HPDE6-E6E7 (cell line): Measurements from ENCODE around the gene ANG.
"Not testable (repeated sequence)": the region's sequence is repeated elsewhere in the genome, so short reads cannot be mapped to it uniquely, and the experiment has no call there.

Experiments used
- DNase-seq: peaks from one replicate; pipeline ENCODE4 v3.0.0; 2011; ENCODE audit warnings: missing footprints; ENCODE audit errors: extremely low spot score

The ANG gene

DNA sequence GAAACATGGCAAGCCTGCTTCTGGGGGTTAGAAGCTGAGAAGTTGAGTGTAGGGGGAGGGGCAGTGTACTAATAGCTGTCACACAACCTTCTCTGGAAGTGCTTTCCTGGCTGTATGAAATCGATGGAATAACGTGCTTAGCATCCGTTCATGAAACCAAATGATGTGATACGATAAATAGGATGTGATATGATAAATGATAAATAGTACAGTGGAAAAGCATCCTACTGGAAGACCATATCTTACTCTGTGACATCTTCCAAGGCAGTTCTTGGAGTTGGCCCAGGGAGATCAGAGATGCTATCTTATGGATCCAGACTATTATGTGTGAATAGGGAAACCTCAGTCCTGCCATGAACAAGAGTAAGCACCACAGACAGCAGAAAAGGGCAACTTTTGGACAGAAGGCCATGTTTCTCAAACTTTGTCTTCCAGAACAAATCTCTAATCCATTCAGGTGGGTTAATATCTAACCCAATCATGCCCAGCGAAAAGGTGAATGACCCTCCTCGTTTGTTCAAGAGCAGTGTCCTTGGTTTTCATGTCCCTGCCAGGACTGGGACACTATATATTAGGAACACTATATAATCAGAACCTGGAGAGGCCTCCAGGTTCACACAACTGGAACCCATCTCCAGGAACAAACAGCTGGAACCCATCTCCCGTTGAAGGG, at the start of gene ANG:
TSS of gene ANG (plus strand) at position 598 of the 673 bp plus-strand sequence. CDS start 4,801 bp downstream, outside the sequence.
- no peak for DNase-seq

DNA sequence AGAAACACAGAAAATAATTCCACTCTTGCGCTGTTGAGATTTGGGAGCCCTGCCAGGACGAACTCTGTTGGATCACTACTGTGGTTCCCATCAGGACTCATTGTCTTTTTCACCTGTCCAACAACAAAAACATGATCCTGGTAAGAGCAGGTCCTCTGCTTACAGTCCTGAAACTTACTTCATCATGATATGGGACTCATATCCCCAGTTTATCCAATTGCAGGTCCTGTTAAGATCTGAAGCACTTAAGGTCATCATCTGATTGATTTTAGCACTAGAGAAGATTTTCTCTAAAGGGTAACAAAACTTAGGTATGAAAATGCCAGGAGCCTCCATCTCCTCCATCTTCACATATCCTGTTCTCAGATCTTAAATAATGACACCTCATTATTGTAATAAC, 47.0 kb upstream of the ANG start, which contains the start of gene OR6S1:
TSS of gene OR6S1 (minus strand) at position 101 of the 400 bp plus-strand sequence. CDS start at position 101, 0 bp downstream.
- DNase-seq, result no peak

DNA sequence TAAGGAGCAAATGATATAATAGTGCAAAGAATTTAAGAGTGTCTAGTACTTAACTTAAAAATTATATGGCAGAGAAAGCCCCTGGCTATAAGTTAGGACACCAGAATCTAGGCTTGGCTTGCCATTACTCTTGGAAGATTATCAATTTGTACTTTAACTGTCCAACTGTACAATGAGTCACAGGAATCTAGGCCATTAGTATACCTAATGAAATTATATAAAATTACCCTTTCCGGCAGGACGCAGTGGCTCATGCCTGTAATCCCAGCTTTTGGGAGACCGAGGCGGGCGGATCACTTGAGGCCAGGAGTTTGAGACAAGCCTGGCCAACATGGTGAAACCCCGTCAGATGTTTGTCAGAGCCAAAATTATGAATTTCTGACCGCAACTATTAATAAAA, 46.4 kb upstream of the ANG start:
- no peak for DNase-seq

DNA sequence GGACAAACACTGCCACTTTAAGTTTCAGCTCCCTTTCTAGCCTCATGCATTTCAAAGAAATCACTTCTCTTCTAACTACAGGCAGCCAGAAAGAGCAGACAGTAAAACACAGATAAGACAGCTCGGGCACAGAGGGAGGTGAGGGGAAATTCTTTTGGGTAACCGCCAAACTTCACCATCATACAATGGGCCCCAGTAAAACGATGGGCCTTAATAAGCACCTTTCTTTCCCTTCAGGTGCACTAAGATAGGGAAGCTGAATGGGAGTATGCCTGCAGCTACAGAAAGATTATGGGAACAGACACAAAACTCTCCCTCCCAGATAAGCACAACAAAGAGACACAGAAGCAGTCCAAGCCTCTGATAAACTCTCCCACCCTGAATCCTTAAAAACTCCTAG, 45.8 kb upstream of the ANG start:
- not testable (repeated sequence) for DNase-seq

DNA sequence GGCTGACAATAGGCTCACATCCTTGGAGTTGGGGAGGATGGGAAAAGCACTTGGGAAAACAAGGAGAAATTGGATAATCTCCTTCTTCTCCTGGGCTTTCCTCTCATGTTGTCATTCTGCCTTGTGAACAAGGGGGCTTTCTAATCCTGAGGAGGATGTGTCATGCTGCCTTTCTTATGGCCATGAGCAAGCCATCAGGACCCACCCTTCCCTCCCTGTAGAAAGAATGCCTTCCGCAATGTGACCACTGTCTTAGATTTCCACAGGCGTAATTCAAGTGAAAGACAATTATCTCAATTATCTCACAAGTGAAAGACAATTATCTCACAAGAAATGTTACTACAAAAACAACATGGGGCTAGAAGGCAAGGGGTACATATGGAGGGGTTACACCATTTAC, 44.0 kb upstream of the ANG start:
- no peak for DNase-seq

DNA sequence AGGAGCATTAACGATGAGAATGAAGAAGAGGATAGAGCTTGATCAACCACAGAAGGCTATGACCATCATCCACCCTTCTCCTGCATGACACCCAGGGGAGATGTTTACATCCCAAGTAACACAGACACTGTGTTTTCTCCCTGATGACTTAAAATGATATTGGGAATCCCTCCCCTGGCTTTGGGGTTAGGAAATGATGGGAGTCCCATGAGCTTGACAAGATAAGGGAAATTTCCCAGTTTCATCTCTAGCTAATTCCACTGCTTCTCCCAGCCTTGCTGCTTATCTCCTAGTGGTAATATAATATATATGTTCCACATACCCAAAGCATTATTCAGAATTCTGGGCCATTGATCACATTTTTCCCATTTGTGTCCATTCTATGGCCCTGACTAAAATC, 43.1 kb upstream of the ANG start:
- no peak for DNase-seq

DNA sequence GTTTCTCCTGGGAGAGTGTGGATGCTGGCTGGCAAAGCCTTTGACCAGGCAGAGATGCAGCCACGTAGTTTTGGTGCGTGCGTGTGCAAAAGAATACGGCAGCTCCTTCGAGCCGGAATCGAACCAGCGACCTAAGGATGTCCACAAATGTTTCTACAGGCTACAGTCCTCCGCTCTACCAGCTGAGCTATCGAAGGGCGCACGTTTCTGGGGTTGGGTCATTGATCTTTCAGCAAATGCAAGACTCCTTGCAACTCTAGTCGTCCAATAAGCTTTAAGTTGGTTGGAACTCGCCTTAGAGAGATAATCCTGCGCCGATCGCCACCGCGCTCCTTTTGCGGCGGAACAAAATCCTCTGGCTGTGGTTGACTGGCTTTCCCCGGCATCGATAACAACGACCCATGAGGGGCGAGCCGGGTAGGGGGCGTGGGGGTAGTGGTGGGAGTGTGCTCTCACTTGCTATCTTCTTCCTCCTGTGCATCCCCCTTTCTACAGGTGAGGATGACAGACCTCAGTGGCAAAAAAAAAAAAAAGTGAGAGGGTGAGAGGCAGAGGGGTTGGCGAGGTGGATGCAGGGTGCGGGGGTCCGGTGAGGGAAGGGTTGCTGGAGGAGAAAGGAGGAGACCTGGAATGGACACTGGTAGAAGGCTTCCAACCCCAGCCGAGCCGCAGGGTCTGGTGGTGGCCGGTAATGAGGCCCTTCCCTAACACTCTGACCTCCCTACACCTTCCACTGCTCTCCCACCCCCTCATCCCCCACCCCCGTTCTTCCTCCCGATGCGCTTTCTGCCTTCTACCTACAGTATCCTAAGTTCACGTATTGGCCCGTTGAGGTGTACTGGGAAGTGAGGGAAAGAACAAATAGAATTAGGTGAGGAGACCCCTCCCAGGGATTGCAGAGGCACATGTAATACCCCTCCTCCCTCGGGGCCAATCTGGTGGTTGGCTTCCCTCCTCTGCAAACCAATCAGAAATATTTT, 35.3 kb upstream of the ANG start:
- peak; percentile 64 for DNase-seq

DNA sequence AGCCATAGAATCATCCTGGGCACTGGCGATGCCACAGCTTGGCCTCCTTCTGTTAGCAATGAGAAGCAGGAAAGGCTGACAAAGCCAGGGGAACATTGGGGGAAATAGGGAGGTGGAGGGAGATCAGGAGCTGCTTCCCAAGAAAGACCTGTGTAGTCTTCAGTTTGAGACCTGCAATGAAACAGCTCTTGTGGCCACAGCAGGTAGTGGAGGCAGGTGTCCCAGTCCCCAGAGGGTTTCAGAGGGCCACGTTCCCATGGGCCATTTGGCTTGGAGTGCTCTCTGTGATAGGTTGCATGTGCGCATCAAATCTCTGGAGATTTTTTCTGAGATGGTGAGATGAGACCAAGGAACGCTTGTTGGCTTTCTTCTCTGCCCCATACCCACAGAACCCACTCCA, 32.7 kb upstream of the ANG start:
- no peak for DNase-seq

DNA sequence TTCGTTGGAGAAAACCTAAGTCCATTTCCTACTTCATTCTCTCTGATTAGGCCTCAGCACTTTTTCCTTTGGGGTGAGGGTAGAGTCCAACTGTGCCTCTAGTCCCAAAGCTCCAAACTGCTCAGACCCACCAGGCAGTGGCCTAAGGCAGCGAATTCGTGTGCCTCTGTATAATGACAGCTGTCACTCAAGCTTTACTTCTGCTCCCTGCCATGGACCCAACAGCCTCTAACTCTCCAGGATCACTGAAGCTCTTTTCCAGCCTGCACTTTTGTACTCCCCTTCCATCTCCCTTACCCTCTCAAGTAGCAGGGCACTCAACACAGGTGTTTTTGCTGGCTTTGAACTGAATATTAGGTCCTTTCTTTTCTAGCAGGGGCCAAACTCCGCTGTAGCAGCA, 32.3 kb upstream of the ANG start:
- no peak for DNase-seq

DNA sequence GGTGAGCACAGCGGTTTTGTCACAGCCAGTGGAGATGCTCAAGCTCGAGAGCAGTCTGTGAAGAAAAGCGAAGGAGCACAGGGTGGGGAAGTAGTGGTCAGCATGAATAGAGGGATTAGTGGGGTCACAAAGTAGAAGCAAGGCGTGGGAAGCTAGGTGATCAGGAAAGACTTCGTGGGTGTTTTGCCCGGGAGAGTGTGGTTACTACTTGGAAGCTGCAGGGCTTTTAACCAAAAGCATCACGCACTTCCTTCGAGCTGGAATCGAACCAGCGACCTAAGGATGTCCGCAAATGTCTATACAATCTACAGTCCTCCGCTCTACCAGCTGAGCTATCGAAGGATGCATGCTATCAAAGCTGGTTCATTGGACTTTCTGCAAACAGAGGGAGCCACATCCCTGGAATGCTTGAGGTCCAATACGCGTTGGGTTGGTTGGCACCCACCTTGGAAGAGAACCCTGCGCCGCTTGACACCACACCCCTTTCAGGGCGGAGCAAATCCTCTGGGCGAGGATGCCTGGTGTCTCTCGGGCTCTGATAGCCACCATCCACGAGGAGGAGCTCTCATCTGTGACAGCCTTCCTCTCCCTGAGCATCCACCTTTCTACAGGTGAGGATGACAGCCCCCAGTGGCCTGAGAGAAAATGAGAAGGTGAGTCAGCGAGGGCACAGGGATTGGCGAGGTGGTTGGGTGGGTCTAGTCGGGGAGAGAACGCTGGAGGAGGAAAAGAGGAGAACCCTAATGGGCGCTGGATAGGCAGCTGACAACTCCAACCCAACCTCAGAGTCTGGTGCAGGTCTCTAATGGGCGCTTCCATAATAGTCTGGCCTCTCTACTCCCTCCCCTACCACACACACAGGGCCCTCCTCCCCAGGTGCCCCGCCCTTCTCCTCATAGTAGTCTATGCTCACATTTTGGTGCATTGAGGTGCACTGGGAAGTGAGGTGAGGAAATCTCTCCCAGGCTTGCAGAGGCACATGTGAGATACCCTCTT, 31.1 kb upstream of the ANG start:
- DNase-seq, result peak; percentile 88

DNA sequence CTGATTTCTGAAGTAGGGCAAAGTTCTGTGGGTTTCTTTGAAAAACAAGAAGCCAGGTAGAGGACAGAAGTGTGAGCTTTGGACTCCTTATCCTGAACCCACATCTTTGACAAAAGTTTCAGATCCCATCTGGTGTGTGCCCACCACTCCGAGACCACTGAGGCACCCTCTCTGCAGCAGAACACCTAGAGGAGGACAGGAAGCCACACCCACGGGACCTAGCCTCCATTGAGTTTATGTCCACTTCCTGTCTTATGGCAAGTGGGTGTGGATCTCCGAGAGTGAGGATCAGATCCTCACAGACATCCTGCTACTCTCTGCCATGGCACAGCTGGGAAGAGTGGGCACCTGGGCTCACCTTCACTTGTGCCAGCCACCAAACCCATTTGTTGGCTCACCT, 30.3 kb upstream of the ANG start:
- DNase-seq, result no peak

DNA sequence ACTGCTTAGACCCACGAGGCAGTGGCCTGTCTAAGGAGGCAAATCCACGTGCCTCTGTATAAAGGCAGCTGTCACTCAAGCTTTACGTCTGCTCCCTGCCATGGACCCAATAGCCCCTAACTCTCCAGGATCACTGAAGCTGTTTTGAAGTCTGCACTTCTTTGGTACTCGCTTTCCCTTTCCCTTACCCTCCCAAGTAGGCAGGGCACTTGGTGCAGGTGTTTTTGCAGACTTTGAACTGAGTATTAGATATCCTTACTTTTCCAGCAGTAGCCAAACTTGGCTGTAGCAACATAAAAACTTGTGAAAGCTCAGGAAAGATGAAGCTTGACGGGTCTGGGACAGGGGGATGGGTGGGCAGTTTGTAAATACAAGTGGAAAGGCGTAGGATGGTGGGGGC, 29.2 kb upstream of the ANG start:
- no peak for DNase-seq

DNA sequence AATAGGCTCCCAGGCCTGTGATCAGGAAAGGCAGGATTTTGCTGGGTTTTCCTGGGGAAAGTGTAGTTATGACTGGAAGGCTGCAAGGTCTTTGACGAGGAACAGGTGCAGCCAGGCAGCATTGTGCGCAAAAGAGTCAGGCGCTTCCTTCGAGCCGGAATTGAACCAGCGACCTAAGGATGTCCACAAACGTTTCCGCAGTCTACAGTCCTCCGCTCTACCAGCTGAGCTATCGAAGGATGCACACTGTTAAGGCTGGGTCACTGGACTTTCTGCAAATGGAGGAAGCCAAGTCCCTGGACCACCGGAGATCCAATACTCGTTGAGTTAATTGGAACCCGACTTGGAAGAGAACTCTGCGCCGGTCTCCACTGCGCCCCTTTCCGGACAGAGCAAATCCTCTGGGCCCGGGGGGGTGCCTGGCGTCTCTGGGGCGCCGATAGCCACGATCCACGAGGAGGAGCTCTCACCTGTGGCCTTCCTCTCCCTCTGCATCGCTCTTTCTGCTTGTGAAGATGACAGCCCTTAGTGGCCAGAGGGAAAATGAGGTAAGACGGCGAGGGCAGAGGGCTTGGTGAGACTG, 28.7 kb upstream of the ANG start:
- no peak for DNase-seq

DNA sequence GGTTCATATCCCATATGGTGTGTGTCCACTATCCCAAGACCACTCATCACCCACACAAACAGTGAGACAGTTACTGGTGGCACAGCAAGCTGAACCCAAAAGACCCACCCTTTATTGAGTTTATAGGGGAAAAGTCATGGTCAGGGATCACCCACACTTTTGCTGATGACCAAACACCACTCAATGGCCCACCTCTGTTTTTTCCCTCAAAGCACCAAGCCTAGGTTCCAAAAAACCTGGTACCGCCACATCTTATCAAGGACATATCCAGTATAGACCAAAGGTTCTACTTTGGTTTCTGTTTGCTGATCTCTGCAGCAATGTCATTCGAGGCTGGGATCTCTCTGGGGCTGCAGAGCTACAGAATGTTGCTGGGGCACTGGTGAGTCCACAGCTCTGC, 27.4 kb upstream of the ANG start:
- no peak for DNase-seq

DNA sequence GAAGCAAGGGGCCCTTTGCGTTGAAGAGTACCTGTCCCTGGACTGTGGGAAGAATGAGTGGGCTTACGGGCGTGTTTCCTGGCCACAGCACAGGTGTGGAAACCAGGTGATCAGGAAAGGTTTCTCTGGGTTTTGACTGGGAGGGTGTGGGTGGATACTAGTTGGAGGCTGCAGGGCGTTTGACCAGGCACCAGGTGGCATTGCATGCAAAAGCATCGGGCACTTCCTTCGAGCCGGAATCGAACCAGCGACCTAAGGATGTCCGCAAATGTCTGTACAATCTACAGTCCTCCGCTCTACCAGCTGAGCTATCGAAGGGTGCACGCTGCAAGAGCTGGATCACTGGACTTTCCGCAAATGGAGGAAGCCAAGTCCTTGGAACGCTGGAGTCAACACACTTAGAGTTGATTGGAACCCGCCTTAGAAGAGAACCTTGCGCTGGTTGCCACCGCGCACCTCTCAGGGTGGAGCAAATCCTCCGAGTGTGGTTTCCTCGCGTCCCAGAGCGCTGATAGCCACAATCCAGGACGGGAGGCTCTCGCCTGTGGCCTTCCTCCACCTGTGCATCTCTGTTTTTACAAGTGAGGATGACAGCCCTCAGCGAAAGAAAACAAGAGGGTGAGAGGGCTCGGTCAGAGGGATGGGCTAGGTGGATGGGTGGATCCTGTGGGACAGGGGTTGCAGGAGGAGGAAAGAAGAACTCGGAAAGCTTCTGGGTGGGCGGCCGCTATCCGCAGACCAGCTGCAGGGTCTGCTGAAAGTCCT, 25.4 kb upstream of the ANG start:
- peak; percentile 84 for DNase-seq

DNA sequence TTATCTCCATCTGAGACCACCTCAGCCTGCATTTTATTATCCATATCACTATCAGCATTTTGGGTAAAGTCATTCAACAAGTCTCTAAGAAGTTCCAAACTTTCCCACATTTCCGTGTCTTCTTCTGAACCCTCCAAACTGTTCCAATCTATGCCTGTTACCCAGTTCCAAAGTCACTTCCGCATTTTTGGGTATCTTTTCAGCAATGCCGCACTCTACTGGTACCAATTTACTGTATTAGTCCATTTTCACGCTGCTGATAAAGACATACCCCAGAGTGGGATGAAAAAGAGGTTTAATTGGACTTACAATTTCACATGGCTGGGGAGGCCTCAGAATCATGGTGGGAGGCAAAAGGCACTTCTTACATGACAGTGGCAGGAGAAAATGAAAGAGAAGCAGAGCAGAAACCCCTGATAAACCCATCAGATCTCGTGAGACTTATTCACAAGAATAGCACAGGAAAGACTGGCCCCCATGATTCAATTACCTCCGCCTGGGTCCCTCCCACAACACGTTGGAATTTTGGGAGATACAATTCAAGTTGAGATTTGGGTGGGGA, 22.1 kb upstream of the ANG start:
- DNase-seq, result not testable (repeated sequence)

DNA sequence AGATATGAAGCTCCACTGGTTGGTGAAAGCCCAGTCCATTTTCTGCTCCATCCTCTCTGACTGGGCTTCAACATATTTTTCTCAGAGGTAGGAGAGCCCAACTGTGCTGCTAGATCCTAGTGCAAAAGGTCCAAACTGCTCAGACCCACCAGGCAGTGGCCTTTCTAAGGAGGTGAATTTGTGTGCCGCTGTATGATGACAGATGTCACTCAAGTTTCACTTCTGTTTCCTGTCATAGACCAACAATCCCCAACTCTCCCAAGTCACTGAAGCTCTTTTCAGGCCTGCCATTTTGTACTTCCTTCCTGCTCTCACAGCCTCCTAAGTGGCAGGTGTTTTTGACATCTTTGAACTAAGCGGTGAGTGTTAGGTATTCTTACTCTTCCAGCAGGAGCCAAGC, 20.6 kb upstream of the ANG start:
- no peak for DNase-seq

DNA sequence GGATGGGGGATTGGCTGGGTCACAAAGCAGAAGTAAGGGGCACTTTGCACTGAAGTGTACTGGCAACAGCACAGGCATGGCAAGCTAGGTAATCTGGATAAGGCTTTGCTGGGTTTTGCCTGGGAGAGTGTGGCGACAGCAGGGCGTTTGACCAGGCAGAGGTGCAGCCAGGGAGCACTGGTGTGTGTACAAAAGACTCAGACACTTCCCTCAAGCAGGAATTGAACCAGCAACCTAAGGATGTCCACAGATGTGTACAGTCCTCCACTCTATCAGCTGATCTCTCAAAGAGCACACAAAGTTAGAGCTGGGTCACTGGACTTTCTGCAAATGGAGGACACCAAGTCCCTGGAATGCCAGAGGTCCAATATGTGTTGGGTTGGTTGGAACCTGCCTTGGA, 19.6 kb upstream of the ANG start:
- no peak for DNase-seq

DNA sequence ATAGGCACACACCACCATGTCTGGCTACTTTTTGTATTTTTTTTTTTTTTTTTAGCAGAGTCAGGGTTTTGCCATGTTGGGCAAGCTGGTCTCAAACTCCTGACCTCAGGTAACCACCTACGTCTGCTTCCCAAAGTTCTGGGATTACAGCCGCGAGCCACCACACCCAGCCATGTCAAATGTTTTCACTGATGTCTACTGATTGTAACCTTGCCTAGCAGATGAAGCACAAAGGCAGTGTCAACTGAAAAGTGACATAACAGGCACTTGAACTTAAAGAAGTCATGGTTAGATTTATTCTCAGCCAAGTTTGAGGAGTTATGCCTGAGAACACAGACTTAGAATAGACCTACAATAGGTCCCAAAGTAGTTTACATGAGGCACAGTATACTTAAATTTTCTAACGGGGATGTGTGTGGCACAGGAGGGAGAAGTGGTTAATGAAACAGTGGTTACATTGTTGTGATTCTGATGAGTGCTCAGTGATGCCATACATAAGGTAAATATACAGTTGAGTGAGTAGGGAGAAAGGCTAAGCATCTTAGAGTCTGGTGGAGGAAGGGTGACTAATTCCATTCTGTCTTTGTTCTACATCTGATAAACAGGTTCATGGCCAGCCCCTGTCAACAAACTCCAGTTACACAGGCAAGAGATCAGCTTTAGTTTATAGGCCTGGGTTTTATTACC, 16.8 kb upstream of the ANG start:
- DNase-seq, result no peak

DNA sequence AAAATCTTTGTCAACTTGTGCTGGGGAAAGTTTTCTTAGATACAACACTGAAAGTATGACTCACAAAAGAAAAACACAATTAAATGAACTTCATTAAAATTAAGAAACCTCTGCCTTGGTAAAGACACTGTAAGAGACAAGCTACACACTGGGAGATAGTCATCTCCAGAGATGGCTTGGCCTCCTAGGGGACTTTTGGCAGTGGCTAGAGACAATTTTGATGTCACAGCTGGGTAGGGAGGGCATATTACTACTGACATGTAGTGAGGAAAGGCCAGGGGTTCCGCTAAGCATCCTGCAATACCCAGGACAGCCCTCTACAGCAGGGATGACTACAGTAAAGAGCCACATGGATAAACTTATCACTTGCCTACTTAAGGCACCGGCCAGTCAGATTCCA, 12.9 kb upstream of the ANG start:
- DNase-seq, result no peak
